Renal cortical epithelial cell (primary cell): ENCODE data around the gene RNPS1. TPM values are rescaled to one million over a fixed set of nuclear protein-coding genes. Genes with fewer than 3 reads are reported as not detected.

Experiments used
- DNase-seq: peaks from one replicate; pipeline ENCODE4 v3.0.0-alpha.2; 2011; ENCODE audit warnings: low read depth
- total RNA-seq: library from RNA; depleted of rRNA; stranded (reverse); fragments of >200 nt; gene quantifications from 2 replicates; pipeline ENCODE4 v1.2.3, GENCODE V29; 2014

The RNPS1 gene
- total RNA-seq, 1 donor from 2014 or later, result 94.4 TPM

DNA sequence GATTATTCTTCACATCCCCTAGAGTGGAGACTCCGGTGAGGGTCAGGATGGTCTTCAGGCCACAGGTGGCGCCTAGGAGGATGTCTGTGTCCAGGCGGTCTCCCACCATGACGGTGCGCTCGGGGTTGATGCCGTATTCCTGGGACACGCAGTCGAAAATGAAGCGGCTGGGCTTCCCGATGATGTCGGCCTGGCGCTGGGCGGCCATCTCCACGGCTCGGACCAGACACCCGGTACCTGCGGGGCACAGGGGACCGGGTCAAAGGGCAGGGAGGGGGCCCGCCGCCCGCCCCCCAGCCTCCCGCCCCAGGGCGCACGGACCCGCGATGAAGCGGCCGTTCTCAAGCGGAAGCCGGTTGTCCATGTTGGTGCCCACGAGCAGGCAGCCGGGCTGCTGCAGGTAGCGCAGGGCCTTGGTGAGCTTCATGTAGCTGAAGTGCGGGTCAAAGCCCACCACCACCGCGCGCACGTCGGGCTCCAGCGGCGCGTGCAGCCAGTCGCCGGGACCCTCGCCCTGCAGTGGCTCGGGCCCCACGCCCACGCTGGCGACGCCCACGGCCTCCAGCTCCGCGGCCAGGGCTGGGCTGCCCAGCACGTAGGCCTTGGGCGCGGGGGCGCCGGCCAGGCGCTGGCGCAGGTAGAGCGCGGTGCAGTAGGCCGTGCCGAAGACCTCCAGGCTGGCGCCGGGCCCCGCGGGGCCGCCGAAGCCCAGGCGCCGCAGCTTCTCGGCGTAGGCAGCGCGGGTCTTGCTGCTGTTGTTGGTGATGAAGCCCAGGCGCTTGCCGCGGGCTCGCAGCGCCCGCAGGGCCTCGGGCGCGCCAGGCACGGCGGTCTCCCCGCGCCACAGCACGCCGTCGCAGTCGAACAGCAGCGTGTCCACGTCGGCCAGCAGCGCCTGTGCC is 53.9 kb downstream of the RNPS1 start:
- no peak for DNase-seq

DNA sequence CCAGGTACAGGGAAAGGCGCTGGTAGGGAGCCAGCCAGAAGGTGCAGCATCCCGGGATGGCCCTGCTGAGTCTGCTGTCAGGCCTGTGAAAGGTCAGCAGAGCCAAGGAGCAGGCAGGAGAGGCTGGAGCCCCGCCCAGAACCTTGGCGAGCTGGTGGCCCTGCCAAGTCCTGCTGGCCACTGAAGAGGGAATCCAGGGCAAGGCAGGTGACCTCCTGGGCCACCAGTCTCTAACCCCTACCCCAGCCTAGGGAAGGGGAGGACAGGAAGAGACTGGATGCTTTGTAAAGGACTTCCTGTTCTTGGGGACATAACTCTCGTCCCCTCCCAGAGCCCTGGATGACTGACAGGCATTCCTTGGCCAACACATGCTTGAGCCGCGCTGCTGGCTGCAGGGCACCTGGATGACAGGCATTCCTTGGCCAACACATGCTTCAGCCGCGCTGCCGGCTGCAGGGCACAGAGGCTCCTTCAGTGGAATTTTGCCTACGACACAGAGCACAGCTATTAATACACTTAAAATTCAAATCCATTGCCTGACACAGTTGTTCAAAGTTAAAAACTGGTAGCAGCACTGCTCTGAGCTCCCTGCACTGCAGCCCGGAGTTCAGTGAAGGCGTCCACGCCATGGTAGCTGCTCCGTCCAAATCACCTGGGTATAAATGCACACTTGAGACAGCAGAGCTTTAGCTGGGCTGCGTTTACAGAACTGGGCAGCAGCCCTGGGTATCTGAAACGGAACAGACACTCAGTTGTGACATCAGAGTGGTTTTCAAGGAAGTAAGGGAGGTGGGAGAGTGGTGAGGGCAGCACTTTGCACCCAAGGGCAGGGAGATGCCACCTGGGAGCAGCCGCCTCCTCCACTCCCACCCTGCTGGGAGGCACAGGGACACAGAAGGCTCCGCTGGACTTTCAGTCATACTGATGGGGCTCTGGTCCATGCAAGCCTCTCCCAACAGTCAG is 55.3 kb downstream of the RNPS1 start:
- peak; percentile 60 for DNase-seq

- no peak for DNase-seq
These were observed 56.0 kb downstream of the RNPS1 start for GRCh38 chr16:2211923-2212347.

DNA sequence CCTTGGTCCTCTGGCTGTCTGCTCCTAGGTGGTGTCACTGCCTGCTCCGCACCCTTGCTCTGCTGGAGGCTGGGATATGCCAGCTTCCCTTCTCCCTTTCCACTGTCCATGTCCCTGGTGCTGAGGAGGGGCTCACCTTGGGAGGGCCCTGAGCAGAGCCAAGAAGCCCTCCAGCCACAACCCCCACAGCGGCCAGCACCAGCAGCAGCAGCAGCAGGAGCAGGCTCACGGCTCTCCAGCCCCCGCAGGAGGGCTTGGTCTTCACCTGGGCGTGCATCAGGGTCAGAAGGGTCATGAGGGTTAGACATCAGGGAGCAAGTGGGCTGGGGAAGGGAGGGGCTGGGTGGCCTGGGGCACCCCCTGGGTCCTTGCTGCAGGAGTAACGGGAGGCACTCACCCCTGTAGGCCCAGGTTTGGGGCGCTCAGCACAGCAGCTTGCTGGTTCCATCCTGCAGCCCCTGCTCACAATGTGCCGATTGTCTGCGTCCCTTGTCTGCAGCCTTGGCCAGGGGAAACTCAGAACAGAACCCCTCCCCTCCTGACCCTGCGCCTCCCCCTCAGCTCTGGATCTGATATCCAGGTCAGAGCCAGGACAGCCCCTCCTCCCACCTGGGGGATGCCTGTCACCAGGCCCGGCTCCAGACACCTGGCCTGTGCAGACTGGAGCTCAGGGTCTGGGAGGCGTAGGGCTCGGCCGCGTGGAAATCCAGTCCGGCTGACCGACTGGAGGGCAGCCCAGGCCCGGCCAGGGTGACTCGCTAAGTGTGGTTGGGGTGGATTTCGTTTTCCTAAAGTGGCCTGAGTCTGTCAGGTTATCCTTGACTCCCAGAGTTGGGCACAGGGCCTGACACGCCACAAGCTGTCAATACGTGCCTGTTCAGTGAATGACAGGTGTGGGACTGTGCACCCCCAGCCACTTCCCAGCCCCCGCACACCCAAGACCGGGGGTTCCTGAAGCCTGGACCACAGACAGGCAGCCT is 57.2 kb downstream of the RNPS1 start, which contains the start of gene BRICD5:
Gene BRICD5, minus strand, starts transcription at position 478 of the 980 bp plus-strand sequence. Its CDS starts 30 bp downstream, at position 448.
- no peak for DNase-seq

- DNase-seq, result no peak
These were observed 58.0 kb downstream of the RNPS1 start for GRCh38 chr16:2210009-2210332.

- no peak for DNase-seq
These were observed 58.5 kb downstream of the RNPS1 start for GRCh38 chr16:2209258-2210008.

- no peak for DNase-seq
These were observed 59.2 kb downstream of the RNPS1 start for GRCh38 chr16:2208772-2209171.

DNA sequence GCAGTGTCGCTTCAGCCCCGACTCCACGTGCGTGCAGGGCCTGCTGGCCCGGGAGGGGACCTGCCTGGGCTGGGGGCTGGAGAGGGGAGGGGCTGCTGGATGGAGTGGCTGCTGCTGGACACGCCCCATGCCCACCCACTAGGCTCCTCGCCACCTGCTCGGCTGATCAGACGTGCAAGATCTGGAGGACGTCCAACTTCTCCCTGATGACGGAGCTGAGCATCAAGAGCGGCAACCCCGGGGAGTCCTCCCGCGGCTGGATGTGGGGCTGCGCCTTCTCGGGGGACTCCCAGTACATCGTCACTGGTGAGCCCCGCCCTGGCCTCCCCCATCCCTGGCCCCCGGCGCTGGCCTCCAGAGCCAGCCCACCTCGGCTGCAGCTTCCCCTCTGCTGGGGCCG is 59.6 kb downstream of the RNPS1 start:
- DNase-seq, result no peak

DNA sequence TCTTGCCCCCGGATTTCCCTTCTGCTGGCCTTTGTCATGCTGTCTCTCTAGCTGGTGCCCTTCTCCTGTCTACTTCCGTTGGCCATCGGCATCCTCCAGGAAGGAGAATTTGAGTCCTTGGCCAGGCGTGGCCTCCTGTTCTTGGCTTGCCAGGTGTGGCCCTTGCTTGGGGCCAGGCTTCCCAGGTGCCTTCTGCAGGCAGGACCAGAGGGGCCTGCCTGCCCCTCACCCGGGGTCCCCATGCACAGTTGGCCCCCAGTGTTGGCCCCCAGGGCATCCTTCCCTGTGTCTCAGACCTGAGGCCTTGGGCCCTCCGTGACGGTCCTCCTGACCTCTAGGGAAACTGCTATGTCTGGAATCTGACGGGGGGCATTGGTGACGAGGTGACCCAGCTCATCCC is 60.1 kb downstream of the RNPS1 start:
- DNase-seq, result no peak

DNA sequence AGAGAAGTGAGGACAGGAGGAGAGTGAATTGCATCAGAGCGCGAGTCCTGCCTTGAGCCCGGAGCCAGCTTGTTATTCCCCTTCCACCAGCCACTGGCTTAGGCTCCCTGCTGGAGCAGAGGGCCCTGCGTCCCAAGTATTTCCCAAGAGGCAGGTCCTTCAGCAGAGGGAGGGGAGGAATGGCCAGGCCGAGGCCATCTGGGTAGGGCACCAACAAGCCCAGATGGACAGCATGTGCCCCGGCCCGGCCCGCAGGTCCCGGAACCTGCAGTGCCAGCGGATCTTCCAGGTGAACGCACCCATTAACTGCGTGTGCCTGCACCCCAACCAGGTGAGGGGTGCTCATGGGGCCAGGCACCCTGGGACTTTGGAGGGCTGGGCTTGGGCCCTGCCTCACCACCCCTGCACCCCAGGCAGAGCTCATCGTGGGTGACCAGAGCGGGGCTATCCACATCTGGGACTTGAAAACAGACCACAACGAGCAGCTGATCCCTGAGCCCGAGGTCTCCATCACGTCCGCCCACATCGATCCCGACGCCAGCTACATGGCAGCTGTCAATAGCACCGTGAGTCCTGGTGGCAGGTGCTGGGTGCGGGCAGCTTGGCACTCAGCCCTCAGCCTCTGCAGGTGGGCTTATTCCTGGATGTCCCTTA is 61.0 kb downstream of the RNPS1 start:
- DNase-seq, result no peak

DNA sequence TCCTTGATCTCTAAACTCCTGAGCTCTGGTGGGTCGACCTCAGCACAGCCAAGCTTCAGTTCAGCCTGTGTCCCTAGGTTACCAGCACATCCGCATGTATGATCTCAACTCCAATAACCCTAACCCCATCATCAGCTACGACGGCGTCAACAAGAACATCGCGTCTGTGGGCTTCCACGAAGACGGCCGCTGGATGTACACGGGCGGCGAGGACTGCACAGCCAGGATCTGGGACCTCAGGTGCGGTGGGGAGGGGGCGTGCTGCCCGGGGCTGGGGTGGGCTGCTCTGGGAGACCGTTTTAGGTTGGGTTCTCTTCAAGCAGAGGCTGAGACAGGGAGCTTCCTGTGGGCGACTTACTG is 61.5 kb downstream of the RNPS1 start:
- DNase-seq, result no peak

DNA sequence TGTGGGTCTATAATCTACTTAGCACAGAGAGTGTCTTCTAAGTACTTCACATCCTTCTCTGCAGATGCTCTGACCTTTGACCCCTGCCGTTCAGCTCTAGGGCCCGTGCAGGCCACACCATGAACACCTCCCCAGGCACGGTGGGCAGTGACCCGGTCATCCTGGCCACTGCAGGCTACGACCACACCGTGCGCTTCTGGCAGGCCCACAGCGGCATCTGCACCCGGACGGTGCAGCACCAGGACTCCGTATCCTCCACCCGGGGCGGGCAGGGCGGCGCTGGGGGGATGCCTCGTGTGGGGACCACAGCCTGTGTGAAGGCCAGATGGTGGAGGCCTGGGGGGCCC is 62.0 kb downstream of the RNPS1 start:
- DNase-seq, result peak; percentile 14

GRCh38 chr16:2205104-2205966 is 62.6 kb downstream of the RNPS1 start, which contains the start of gene MLST8:
TSS of gene MLST8 (plus strand) at chr16:2205454. CDS start at chr16:2206086, 632 bp downstream.
- peak; percentile 42 for DNase-seq

DNA sequence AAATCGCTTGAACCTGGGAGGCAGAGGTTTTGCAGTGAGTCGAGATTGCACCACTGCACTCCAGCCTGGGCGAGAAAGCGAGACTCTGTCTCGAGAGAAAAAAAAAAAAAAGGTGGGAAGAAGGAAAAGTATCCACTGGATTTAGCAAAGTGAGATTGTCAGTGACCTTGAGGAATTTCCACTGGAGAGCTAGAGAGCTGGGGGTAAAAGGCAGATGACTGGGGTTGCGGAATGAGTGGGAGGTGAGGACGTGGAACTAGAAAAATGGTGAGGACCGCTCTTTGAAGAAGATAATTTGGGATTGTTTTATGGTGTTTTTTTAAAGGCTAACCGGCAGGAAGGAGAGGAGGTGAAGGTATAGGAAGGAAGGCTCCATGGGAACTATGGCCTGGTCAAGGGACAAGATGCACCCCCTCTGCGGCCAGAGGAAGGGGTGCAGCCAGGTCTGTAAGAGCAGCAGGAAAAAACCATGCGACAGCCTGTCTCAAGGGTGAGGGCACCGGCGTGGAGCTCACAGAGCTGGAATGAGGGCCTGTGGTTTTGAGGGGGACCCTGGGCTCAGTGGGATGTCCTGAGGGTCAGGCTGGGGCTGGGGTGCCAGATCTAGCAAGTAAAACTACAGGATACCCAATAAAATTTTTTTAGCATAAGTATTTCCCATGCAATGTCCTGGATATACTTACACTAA is 63.4 kb downstream of the RNPS1 start:
- no peak for DNase-seq
